HG02571 (cell line): ENCODE results near the gene PTGES.
"Not testable (repeated sequence)": the region's sequence is repeated elsewhere in the genome, so short reads cannot be mapped to it uniquely, and the experiment has no call there.

ENCODE experiments used
- ATAC-seq: cut with Tn5 transposase; IDR thresholded peaks from one replicate; pipeline ENCODE4 v1.9.1; 2021; ENCODE audit warnings: mild to moderate bottlenecking, moderate library complexity; ENCODE audit not compliant: unreplicated experiment

The PTGES gene

GRCh38 chr9:129752900-129753729, at the start of gene PTGES:
PTGES (minus strand) TSS chr9:129753042; CDS start chr9:129753012, 30 bp downstream.
- no peak for ATAC-seq

- ATAC-seq = no peak
These were observed 48.7 kb upstream of the PTGES start for GRCh38 chr9:129801504-129801903.

- ATAC-seq = no peak
These were observed 46.1 kb upstream of the PTGES start for GRCh38 chr9:129798973-129799372.

GRCh38 chr9:129796029-129796428, 43.2 kb upstream of the PTGES start:
- not testable (repeated sequence) for ATAC-seq

GRCh38 chr9:129794549-129794948, 41.7 kb upstream of the PTGES start:
- ATAC-seq = no peak

GRCh38 chr9:129786481-129786880, 33.6 kb upstream of the PTGES start:
- no peak for ATAC-seq

GRCh38 chr9:129785866-129786265, 33.0 kb upstream of the PTGES start:
- no peak for ATAC-seq

- not testable (repeated sequence) for ATAC-seq
These were observed 32.1 kb upstream of the PTGES start for GRCh38 chr9:129784970-129785369.

- no peak for ATAC-seq
These were observed 30.9 kb upstream of the PTGES start for GRCh38 chr9:129783516-129784361.

- no peak for ATAC-seq
These were observed 29.1 kb upstream of the PTGES start for GRCh38 chr9:129781981-129782380.

- no peak for ATAC-seq
These were observed 28.3 kb upstream of the PTGES start for GRCh38 chr9:129781131-129781530.

- no peak for ATAC-seq
These were observed 26.8 kb upstream of the PTGES start for GRCh38 chr9:129779560-129780190.

GRCh38 chr9:129778469-129778868, 25.6 kb upstream of the PTGES start:
- no peak for ATAC-seq

- no peak for ATAC-seq
These were observed 24.9 kb upstream of the PTGES start for GRCh38 chr9:129777769-129778130.

GRCh38 chr9:129776938-129777768, 24.3 kb upstream of the PTGES start:
- no peak for ATAC-seq

GRCh38 chr9:129776566-129776937, 23.7 kb upstream of the PTGES start:
- ATAC-seq = no peak

GRCh38 chr9:129776096-129776495, 23.3 kb upstream of the PTGES start:
- ATAC-seq = not testable (repeated sequence)

- ATAC-seq = no peak
These were observed 22.6 kb upstream of the PTGES start for GRCh38 chr9:129775448-129775798.

- no peak for ATAC-seq
These were observed 22.1 kb upstream of the PTGES start for GRCh38 chr9:129774791-129775447.
